Colonic mucosa (tissue), 4 donors: ENCODE data around the gene ATAD3B. TPM values are rescaled to one million over a fixed set of nuclear protein-coding genes. Genes with fewer than 3 reads are reported as not detected.
"Not testable (repeated sequence)": the region's sequence is repeated elsewhere in the genome, so short reads cannot be mapped to it uniquely, and the experiment has no call there.

Experiments used
- DNase-seq: peaks from one replicate; pipeline ENCODE4 v3.0.0-alpha.2; 2020
- H3K27ac ChIP-seq: fragments of 200-600 bp; one replicate; pipeline ENCODE4 v1.8.0; 2021
- H3K27me3 ChIP-seq: fragments of 200-600 bp; one replicate; pipeline ENCODE4 v1.8.0; 2021
- H3K36me3 ChIP-seq: fragments of 200-600 bp; one replicate; pipeline ENCODE4 v1.8.0; 2021
- H3K4me1 ChIP-seq: fragments of 200-600 bp; one replicate; pipeline ENCODE4 v1.8.0; 2021; ENCODE audit warnings: mild to moderate bottlenecking
- H3K4me3 ChIP-seq: fragments of 200-600 bp; one replicate; pipeline ENCODE4 v1.8.0; 2021
- H3K9ac ChIP-seq, 2 donors: one replicate each; pipeline ENCODE4 v1.7.0; 2013; ENCODE audit warnings: control low read depth in 2 of 2, low read depth in 2 of 2, low read length in 2 of 2
- H3K9me3 ChIP-seq: fragments of 200-600 bp; one replicate; pipeline ENCODE4 v1.8.0; 2021
- CTCF ChIP-seq: fragments of 200-600 bp; IDR thresholded peaks from one replicate; pipeline ENCODE4 v1.8.0; 2022; ENCODE audit warnings: antibody characterized with exemption, mild to moderate bottlenecking
- intact Hi-C: fragments of 100-400 bp; cut with DNase I; formaldehyde crosslinking; loops from one replicate; pipeline ENCODE4 v1.14.1; 2022
- total RNA-seq, 2 donors: library from RNA; stranded (reverse); fragmentation: NEBNext Ultra II Directional in 1 of 2; extraction: Animal tissue kit (Norgen Biotek cat#: 25700) in 1 of 2; gene quantifications; one replicate each; pipeline ENCODE4 v1.2.1, GENCODE V29; 2021
- donor health status: healthy.
- donor health status: DM: no; HTN: no; CAD: no.
- donor health status: DM: no; HTN: no; CAD: no.

The ATAD3B gene
- total RNA-seq, 2 donors from 2014 or later: 16.6 to 62.9 TPM

- Histone ChIP-seq H3K4me1 (no peaks in the 10 kb centered on the region), H3K27ac (no peak overlapping the region), H3K9ac (no peak overlapping the region), H3K9me3 (no peaks in the 10 kb centered on the region), H3K4me3 (no peak overlapping the region), H3K36me3 (no peaks in the 10 kb centered on the region), H3K27me3 (no peaks in the 10 kb centered on the region)
- DNase-seq: no peak
- no peak for TF ChIP-seq CTCF
- intact Hi-C loops: no loop called here
Measured at GRCh38 chr1:1528301-1529267, 57.0 kb downstream of the ATAD3B start.

- Histone ChIP-seq H3K4me1 (no peaks in the 10 kb centered on the region), H3K4me3 (no peak overlapping the region), H3K27me3 (no peaks in the 10 kb centered on the region), H3K9ac (no peak overlapping the region), H3K9me3 (no peaks in the 10 kb centered on the region), H3K36me3 (no peaks in the 10 kb centered on the region), H3K27ac (no peak overlapping the region)
- TF ChIP-seq CTCF: no peak
- intact Hi-C loops: no loop called here
- DNase-seq: no peak
Measured at GRCh38 chr1:1529321-1529720, 57.8 kb downstream of the ATAD3B start.

- H3K36me3 ChIP-seq: no peaks in the 10 kb centered on the region
Measured at GRCh38 chr1:1529936-1530335, 58.4 kb downstream of the ATAD3B start.

GRCh38 chr1:1531947-1532346, 60.4 kb downstream of the ATAD3B start:
- H3K9me3 ChIP-seq: no peaks in the 10 kb centered on the region
- TF ChIP-seq CTCF: no peak
- intact Hi-C loops: no loop called here
- H3K27ac ChIP-seq: no peak overlapping the region
- no peaks in the 10 kb centered on the region for H3K4me1 ChIP-seq
- H3K9ac ChIP-seq: no peak overlapping the region
- H3K36me3 ChIP-seq: no peaks in the 10 kb centered on the region
- no peaks in the 10 kb centered on the region for H3K27me3 ChIP-seq
- H3K4me3 ChIP-seq: no peak overlapping the region
- DNase-seq: no peak

More at GRCh38 chr1:1529936-1530335, 58.4 kb downstream of the ATAD3B start:
- no peak for DNase-seq
- no peaks in the 10 kb centered on the region for H3K9me3 ChIP-seq
- H3K4me3 ChIP-seq: no peak overlapping the region
- no peaks in the 10 kb centered on the region for H3K27me3 ChIP-seq
- intact Hi-C loops: no loop called here
- no peak overlapping the region for H3K9ac ChIP-seq
- no peak overlapping the region for H3K27ac ChIP-seq
- TF ChIP-seq CTCF: no peak
- no peaks in the 10 kb centered on the region for H3K4me1 ChIP-seq

GRCh38 chr1:1533176-1533893, 61.8 kb downstream of the ATAD3B start:
- DNase-seq, H3K27ac ChIP-seq, H3K4me3 ChIP-seq, intact Hi-C loops, H3K36me3 ChIP-seq, H3K9ac ChIP-seq, H3K4me1 ChIP-seq, H3K9me3 ChIP-seq, H3K27me3 ChIP-seq: not testable (repeated sequence)

GRCh38 chr1:1533894-1534291, 62.3 kb downstream of the ATAD3B start:
- H3K27ac ChIP-seq, H3K4me1 ChIP-seq, H3K9ac ChIP-seq, DNase-seq, intact Hi-C loops, H3K27me3 ChIP-seq, H3K4me3 ChIP-seq, H3K36me3 ChIP-seq, H3K9me3 ChIP-seq: not testable (repeated sequence)
